H1 (cell line): Measurements from ENCODE around the gene AOPEP. TPM values are rescaled to one million over a fixed set of nuclear protein-coding genes. Genes with fewer than 3 reads are reported as not detected.

ENCODE experiments used
- CTCF ChIA-PET: fragments of 300-600 bp; sonication (Branson Sonifier 250); formaldehyde crosslinking; loops from one replicate; lab custom pipeline; 2021; ENCODE audit not compliant: partially characterized antibody; lab: Charles Lee
- POLR2A ChIA-PET: fragments of 300-600 bp; sonication (Branson Sonifier 250); formaldehyde crosslinking; loops from one replicate; lab custom pipeline; 2021; ENCODE audit warnings: inconsistent platforms; ENCODE audit not compliant: partially characterized antibody; lab: Charles Lee
- DNase-seq, 2 experiments: peaks; one replicate each; pipeline versions ENCODE4 v3.0.0 to v3.0.0-alpha.2; 2010 to 2022; ENCODE audit warnings: low spot score in 2 of 2, low read depth in 1 of 2, mixed read lengths in 1 of 2
- FAIRE-seq: peaks from 2 replicates; lab custom pipeline; 2011; peaks lifted over from hg19 to GRCh38; lab: Jason Lieb, UNC
- H2AFZ ChIP-seq: 2 replicates; pipeline ENCODE4 v1.8.1; 2012; ENCODE audit warnings: low read length, inconsistent platforms
- H2AK5ac ChIP-seq: 2 replicates; pipeline ENCODE4 v1.6.1; 2013; ENCODE audit warnings: low read depth, low read length
- H2BK120ac ChIP-seq: replicated peaks from 2 replicates; pipeline ENCODE3; 2013; ENCODE audit warnings: low read depth, low read length, inconsistent platforms
- H2BK12ac ChIP-seq: 2 replicates; pipeline ENCODE4 v1.6.1; 2013; ENCODE audit warnings: low read depth, low read length
- H2BK15ac ChIP-seq: 2 replicates; pipeline ENCODE4 v1.6.1; 2013; ENCODE audit warnings: low read length
- H2BK20ac ChIP-seq: 2 replicates; pipeline ENCODE4 v1.6.1; 2013; ENCODE audit warnings: low read length
- H2BK5ac ChIP-seq: 2 replicates; pipeline ENCODE4 v1.6.1; 2013; ENCODE audit warnings: low read depth, low read length
- H3K14ac ChIP-seq: 2 replicates; pipeline ENCODE4 v1.6.1; 2013; ENCODE audit warnings: inconsistent platforms; ENCODE audit not compliant: insufficient read length
- H3K18ac ChIP-seq: 2 replicates; pipeline ENCODE4 v1.6.1; 2013; ENCODE audit warnings: low read length; ENCODE audit errors: extremely low read depth
- H3K23ac ChIP-seq: 2 replicates; pipeline ENCODE4 v1.6.1; 2013; ENCODE audit warnings: inconsistent platforms; ENCODE audit not compliant: insufficient read length
- H3K23me2 ChIP-seq: 2 replicates; pipeline ENCODE4 v1.6.1; 2013; ENCODE audit warnings: low read depth, low read length
- H3K27ac ChIP-seq: 2 replicates; pipeline ENCODE4 v1.6.1; 2011; ENCODE audit warnings: low read depth, low read length, inconsistent platforms
- H3K27me3 ChIP-seq, 4 experiments: replicated peaks in 1 of 4; 1 replicate in 1 of 4; 2 replicates in 3 of 4; pipeline versions ENCODE4 v1.6.1 to v1.8.1; 2011 to 2013; ENCODE audit warnings: low read length in 3 of 4, mild to moderate bottlenecking in 3 of 4, inconsistent platforms in 2 of 4, mixed read lengths in 2 of 4, moderate library complexity in 1 of 4; ENCODE audit not compliant: control insufficient read depth in 3 of 4, insufficient read depth in 3 of 4; ENCODE audit errors: extremely low read depth in 1 of 4
- H3K36me3 ChIP-seq, 4 experiments: 2 replicates each; pipeline versions ENCODE4 v1.6.1 to v1.8.1; 2011 to 2013; ENCODE audit warnings: mild to moderate bottlenecking in 4 of 4, low read length in 3 of 4, moderate library complexity in 2 of 4, control low read depth in 1 of 4, inconsistent platforms in 1 of 4; ENCODE audit not compliant: insufficient read depth in 4 of 4, control insufficient read depth in 2 of 4
- H3K4ac ChIP-seq: replicated peaks from 2 replicates; pipeline ENCODE3; 2013; ENCODE audit warnings: low read length, low read depth, mixed read lengths, inconsistent platforms; ENCODE audit not compliant: insufficient read length
- H3K4me1 ChIP-seq, 4 experiments: replicated peaks in 1 of 4; 1 replicate in 1 of 4; 2 replicates in 3 of 4; pipeline versions ENCODE4 v1.6.1 to v1.8.1; 2011 to 2013; ENCODE audit warnings: low read length in 3 of 4, inconsistent platforms in 2 of 4, mixed read lengths in 1 of 4; ENCODE audit not compliant: insufficient read depth in 4 of 4, control insufficient read depth in 3 of 4
- H3K4me2 ChIP-seq, 2 experiments: 2 replicates each; pipeline versions ENCODE4 v1.6.1 to v1.8.1; 2011 to 2013; ENCODE audit warnings: low read depth in 2 of 2, low read length in 2 of 2, control low read depth in 1 of 2, inconsistent platforms in 1 of 2, mild to moderate bottlenecking in 1 of 2; ENCODE audit not compliant: insufficient read depth in 1 of 2
- H3K4me3 ChIP-seq, 4 experiments: fragments of 200-600, 300-600 bp in 1 of 4; sonication (generic), shearing (Covaris generic), sonication (Bioruptor Twin) in 1 of 4; 2 replicates each; pipeline versions ENCODE4 v1.5.1 to v1.8.1; 2011 to 2016; ENCODE audit warnings: low read length in 4 of 4, low read depth in 3 of 4, control low read depth in 2 of 4, inconsistent platforms in 2 of 4, mild to moderate bottlenecking in 2 of 4, mixed read lengths in 1 of 4, moderate library complexity in 1 of 4; ENCODE audit not compliant: insufficient read depth in 2 of 4; ENCODE audit errors: extremely low read depth in 1 of 4
- H3K56ac ChIP-seq: replicated peaks from 2 replicates; pipeline ENCODE3; 2013; ENCODE audit warnings: low read depth, mild to moderate bottlenecking, mixed read lengths, low read length, inconsistent platforms; ENCODE audit not compliant: insufficient read length
- H3K79me1 ChIP-seq: 2 replicates; pipeline ENCODE4 v1.6.1; 2013; ENCODE audit warnings: low read depth, low read length, control low read depth
- H3K79me2 ChIP-seq, 2 experiments: 2 replicates each; pipeline versions ENCODE4 v1.6.1 to v1.8.1; 2012 to 2013; ENCODE audit warnings: low read length in 2 of 2, mild to moderate bottlenecking in 2 of 2, inconsistent platforms in 1 of 2; ENCODE audit not compliant: insufficient read depth in 2 of 2, control insufficient read depth in 1 of 2
- H3K9ac ChIP-seq, 4 experiments: replicated peaks in 1 of 4; 1 replicate in 1 of 4; 2 replicates in 3 of 4; pipeline versions ENCODE4 v1.6.1 to v1.8.1; 2011 to 2013; ENCODE audit warnings: low read depth in 3 of 4, low read length in 3 of 4, control low read depth in 2 of 4, mild to moderate bottlenecking in 2 of 4, moderate library complexity in 2 of 4, inconsistent platforms in 1 of 4; ENCODE audit errors: extremely low read depth in 1 of 4
- H3K9me3 ChIP-seq, 2 experiments: 2 replicates each; pipeline versions ENCODE4 v1.6.1 to v1.8.1; 2012 to 2013; ENCODE audit warnings: mild to moderate bottlenecking in 2 of 2, moderate library complexity in 2 of 2, control low read depth in 1 of 2, inconsistent platforms in 1 of 2, low read depth in 1 of 2, low read length in 1 of 2, mixed read lengths in 1 of 2; ENCODE audit not compliant: insufficient read depth in 2 of 2
- H4K20me1 ChIP-seq, 2 experiments: replicated peaks in 1 of 2; 2 replicates each; pipeline versions ENCODE3 to v1.8.1; 2011 to 2013; ENCODE audit warnings: inconsistent platforms in 2 of 2, low read length in 2 of 2, mild to moderate bottlenecking in 1 of 2; ENCODE audit not compliant: insufficient read depth in 2 of 2, control insufficient read depth in 1 of 2
- H4K5ac ChIP-seq: 2 replicates; pipeline ENCODE4 v1.6.1; 2013; ENCODE audit warnings: low read length, low read depth, mixed read lengths, inconsistent platforms; ENCODE audit not compliant: insufficient read length
- H4K8ac ChIP-seq: 2 replicates; pipeline ENCODE4 v1.8.0; 2013; ENCODE audit warnings: mild to moderate bottlenecking, moderate library complexity, low read length, inconsistent platforms; ENCODE audit not compliant: insufficient read depth; ENCODE audit errors: extremely low read depth
- H4K91ac ChIP-seq: replicated peaks from 2 replicates; pipeline ENCODE3; 2013; ENCODE audit warnings: low read length, mixed read lengths, inconsistent platforms; ENCODE audit not compliant: insufficient read length
- BCL11A ChIP-seq, 2 experiments: IDR thresholded peaks; one replicate each; pipeline ENCODE4 v1.6.1; 2011; ENCODE audit warnings: low read depth in 2 of 2, low read length in 2 of 2, mild to moderate bottlenecking in 2 of 2
- CTBP2 ChIP-seq: IDR thresholded peaks from 2 replicates; pipeline ENCODE4 v1.7.0; 2011; ENCODE audit warnings: borderline replicate concordance, mild to moderate bottlenecking, moderate library complexity, mixed read lengths, low read length; ENCODE audit not compliant: insufficient read depth, insufficient read length
- GABPA ChIP-seq: IDR thresholded peaks from 2 replicates; pipeline ENCODE4 v1.6.1; 2011; ENCODE audit warnings: mild to moderate bottlenecking, low read length, moderate library complexity, borderline replicate concordance; ENCODE audit not compliant: insufficient read depth
- HDAC2 ChIP-seq, 2 experiments: fragments of 300-600 bp in 1 of 2; sonication (generic) in 1 of 2; IDR thresholded peaks; 2 replicates each; pipeline ENCODE4 v1.6.1; 2011 to 2012; ENCODE audit warnings: low read depth in 2 of 2, low read length in 2 of 2, mild to moderate bottlenecking in 2 of 2, moderate library complexity in 2 of 2, borderline replicate concordance in 1 of 2, inconsistent platforms in 1 of 2
- HDAC6 ChIP-seq: IDR thresholded peaks from one replicate; pipeline ENCODE4 v1.7.1; 2012; ENCODE audit warnings: low read depth, mild to moderate bottlenecking, inconsistent platforms, low read length, moderate library complexity
- JUND ChIP-seq: IDR thresholded peaks from 2 replicates; pipeline ENCODE4 v1.6.1; 2011; ENCODE audit warnings: mild to moderate bottlenecking, improper control_type of control experiment, low read length
- KDM5A ChIP-seq: fragments of 200-600 bp; IDR thresholded peaks from 2 replicates; pipeline ENCODE4 v1.7.1; 2012; ENCODE audit warnings: mild to moderate bottlenecking, low read length, inconsistent platforms, mixed read lengths
- NRF1 ChIP-seq: IDR thresholded peaks from 2 replicates; pipeline ENCODE4 v1.6.1; 2011; ENCODE audit warnings: mild to moderate bottlenecking, low read depth, low read length, improper control_type of control experiment
- RFX5 ChIP-seq: IDR thresholded peaks from 2 replicates; pipeline ENCODE4 v1.6.1; 2011; ENCODE audit warnings: low read depth, low read length, improper control_type of control experiment, borderline replicate concordance
- SIN3A ChIP-seq, 2 experiments: IDR thresholded peaks in 1 of 2; conservative IDR thresholded peaks in 1 of 2; 2 replicates each; pipeline ENCODE4 v1.6.1; 2011 to 2012; ENCODE audit warnings: low read length in 2 of 2, improper control_type of control experiment in 1 of 2, low read depth in 1 of 2, mild to moderate bottlenecking in 1 of 2
- SIRT6 ChIP-seq: IDR thresholded peaks from one replicate; pipeline ENCODE4 v1.7.1; 2012; ENCODE audit warnings: low read length, inconsistent platforms
- SP1 ChIP-seq: IDR thresholded peaks from 2 replicates; pipeline ENCODE4 v1.6.1; 2011; ENCODE audit warnings: low read depth, low read length
- SP2 ChIP-seq: IDR thresholded peaks from 2 replicates; pipeline ENCODE4 v1.6.1; 2012; ENCODE audit warnings: mild to moderate bottlenecking, low read length, inconsistent platforms
- SUZ12 ChIP-seq: fragments of 200-600 bp; sonication (generic); IDR thresholded peaks from 2 replicates; pipeline ENCODE4 v1.6.1; 2012; ENCODE audit warnings: mild to moderate bottlenecking, inconsistent platforms, low read length, moderate library complexity, mixed read lengths
- TAF1 ChIP-seq: IDR thresholded peaks from 2 replicates; pipeline ENCODE4 v1.6.1; 2011; ENCODE audit warnings: mild to moderate bottlenecking, low read depth, low read length
- polyA plus RNA-seq, 7 experiments: library from polyadenylated mRNA; depleted of rRNA in 3 of 7; stranded (reverse) in 5 of 7; unstranded in 2 of 7; fragments of >200 nt in 5 of 7; fragments of 200-250 nt in 2 of 7; gene quantifications; 1 replicate in 5 of 7; 2 replicates in 1 of 7; 4 replicates in 1 of 7; pipeline versions ENCODE4 v1.2.1 to v1.2.3, GENCODE V29; 2011 to 2013; ENCODE audit warnings: missing spikeins in 2 of 7, mixed read lengths in 2 of 7
- total RNA-seq: library from RNA; stranded (reverse); fragmentation: NEBNext Ultra II Directional; extraction: Animal tissue kit (Norgen Biotek cat#: 25700); gene quantifications from 2 replicates; pipeline ENCODE4 v1.2.1, GENCODE V29; 2021

Gene AOPEP
- total and polyA plus RNA-seq, 2 of the 8 experiments (the other 6 are each of a cell fraction or from before 2014, with no cell fraction given), result 6.1 to 14.3 TPM

- ChIA-PET CTCF (interaction anchor here (0.6 to 1.2 kb wide), 4 partner anchors 66 to 339 kb away, joined by 3 read pairs; no protein-coding TSS in a partner anchor), POLR2A (interaction anchor here (1.0 kb wide), 1 partner anchor 9 kb away, joined by 7 read pairs; no protein-coding TSS in a partner anchor)
- TF ChIP-seq GABPA (no peak), BCL11A (IDR thresholded peaks at IDR 0.05; ENCODE audit: low read depth in 2 of 2, low read length in 2 of 2) (no peak), SIRT6 (no peak), HDAC6 (no peak), TAF1 (no peak), SIN3A (conservative IDR thresholded peaks at IDR 0.05 in 1 of 2, IDR thresholded peaks at IDR 0.05 in 1 of 2; ENCODE audit: low read depth in 1 of 2, low read length in 2 of 2) (no peak), JUND (no peak), RFX5 (no peak), NRF1 (no peak), SUZ12 (no peak), SP1 (no peak), SP2 (no peak), HDAC2 (IDR thresholded peaks at IDR 0.05; ENCODE audit: borderline replicate concordance in 1 of 2, low read depth in 2 of 2, low read length in 2 of 2) (no peak), KDM5A (no peak), CTBP2 (no peak)
Observed at GRCh38 chr9:94788570-94789105, 62.1 kb downstream of the AOPEP start.

More at GRCh38 chr9:94788570-94789105, 62.1 kb downstream of the AOPEP start:
- no peak overlapping the region for H3K9ac ChIP-seq
- no peak overlapping the region for H3K4me3 ChIP-seq
- H3K23ac ChIP-seq, result no peak overlapping the region
- H3K23me2 ChIP-seq, result no peaks in the 10 kb centered on the region
- H3K4ac ChIP-seq, result no peak overlapping the region
- H4K5ac ChIP-seq, result no peak overlapping the region
- no peaks in the 10 kb centered on the region for H3K36me3 ChIP-seq
- H3K79me2 ChIP-seq, result no peaks in the 10 kb centered on the region
- H3K18ac ChIP-seq, result no peak overlapping the region
- no peak overlapping the region for H2BK20ac ChIP-seq
- H2BK5ac ChIP-seq, result no peak overlapping the region
- no peak overlapping the region for H2AK5ac ChIP-seq
- no peak overlapping the region for H3K56ac ChIP-seq
- H4K20me1 ChIP-seq, result peaks cover 0 to 2% of the 10 kb centered on the region in 2 experiments
- H2BK12ac ChIP-seq, result no peak overlapping the region
- no peak overlapping the region for H2BK120ac ChIP-seq
- no peak overlapping the region for H3K14ac ChIP-seq
- H3K4me1 ChIP-seq, result peaks cover 0 to 6% (median 0%) of the 10 kb centered on the region in 4 experiments; a peak in 2 of 7 replicates
- FAIRE-seq, result no peak
- no peaks in the 10 kb centered on the region for H3K9me3 ChIP-seq
- H4K8ac ChIP-seq, result no peak overlapping the region
- H3K27ac ChIP-seq, result no peak overlapping the region
- H3K27me3 ChIP-seq, result no peaks in the 10 kb centered on the region
- no peak overlapping the region for H4K91ac ChIP-seq
- no peak overlapping the region for H2AFZ ChIP-seq
- no peak overlapping the region for H3K4me2 ChIP-seq
- no peaks in the 10 kb centered on the region for H3K79me1 ChIP-seq
- H2BK15ac ChIP-seq, result no peak overlapping the region
- no peak for DNase-seq
